ENCODE measurements around the gene GLRX5. TPM values are rescaled to one million over a fixed set of nuclear protein-coding genes. Genes with fewer than 3 reads are reported as not detected.
A peak's percentile ranks its signal among the peaks of the same experiment; 100 is the strongest.

GLRX5 gene
- polyA plus RNA-seq, 2 of the 4 experiments (the other 2 are of a cell fraction), result 51.2 to 73.2 TPM

DNA sequence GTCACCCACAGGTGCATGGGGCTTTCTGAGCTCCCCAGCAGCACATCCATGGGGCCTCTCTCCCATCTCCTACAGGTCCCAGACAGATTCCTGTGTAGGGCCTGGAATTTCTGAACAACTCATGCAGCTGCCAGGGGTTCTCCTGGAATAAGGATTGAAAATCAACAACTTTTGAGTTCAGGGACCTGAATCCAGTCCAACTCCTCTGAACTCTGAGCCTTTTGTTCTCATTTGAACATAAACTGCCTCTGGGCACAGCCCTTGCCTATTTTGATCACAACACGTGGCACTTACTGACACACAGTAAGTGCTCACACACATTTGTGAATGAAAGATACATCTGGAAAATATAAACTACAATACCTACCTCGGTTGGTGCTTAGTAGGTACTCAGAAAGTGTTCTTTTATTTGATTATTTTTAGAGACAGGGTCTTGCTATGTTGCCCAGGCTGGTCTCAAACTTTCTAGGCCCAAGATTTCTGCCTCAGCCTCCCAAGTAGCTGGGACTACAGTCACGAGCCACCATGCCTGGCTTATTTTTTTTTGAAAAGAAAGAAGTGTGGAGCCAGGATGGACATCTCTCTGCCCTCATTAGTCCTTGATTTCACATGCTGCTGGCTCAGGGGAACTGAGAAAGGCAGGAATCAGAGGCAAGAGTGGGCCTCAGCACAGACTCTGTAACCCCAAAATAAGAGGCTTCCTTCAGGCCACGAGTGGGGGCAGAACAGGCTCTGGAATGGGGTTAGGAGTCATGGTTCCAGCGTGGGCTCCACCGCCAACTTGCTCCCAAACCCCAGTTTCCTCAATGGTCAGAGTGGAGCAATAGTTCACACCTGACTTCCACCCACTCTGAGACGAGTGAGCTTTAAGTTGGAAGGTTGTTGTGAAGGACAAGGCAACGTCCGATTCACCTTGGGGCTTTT is 45.4 kb upstream of the GLRX5 start:
- DNase-seq (ENCODE audit: low read depth in 1 of 2, low spot score in 1 of 2) (no peak), FAIRE-seq (no peak), ATAC-seq (no peak)
- Histone ChIP-seq H3K4me1 (peaks cover 6% of the 10 kb centered on the region; the same call in 1 of the 3 replicates), H3K27ac (no peak overlapping the region), H3K9me3 (no peaks in the 10 kb centered on the region), H3K4me2 (no peak overlapping the region), H3K4me3 (no peak overlapping the region)
- ChIA-PET CTCF (interaction anchor here (1.4 kb wide), 2 partner anchors 38 to 47 kb away, joined by 4 to 5 read pairs; no protein-coding TSS in a partner anchor), POLR2A (no interaction called here)
- WGBS (ENCODE audit: missing lambda C conversion rate), result 63% methylated on average over 9 of the region's 9 CpGs
- TF ChIP-seq MYC (IDR thresholded peaks at IDR 0.05; ENCODE audit: borderline replicate concordance, low read length), result no peak
- TF ChIP-seq RAD21 (conservative IDR thresholded peaks at IDR 0.05 in 1 of 2, IDR thresholded peaks at IDR 0.05 in 1 of 2), result no peak
- no peak for TF ChIP-seq EHF (CRISPR knock-in tag; IDR thresholded peaks at IDR 0.05)
- no peak for TF ChIP-seq RFX5 (IDR thresholded peaks at IDR 0.05)

GRCh38 chr14:95490138-95490509 is 44.7 kb upstream of the GLRX5 start:
- FAIRE-seq (no peak), ATAC-seq (no peak), DNase-seq (ENCODE audit: low read depth in 1 of 2, low spot score in 1 of 2) (no peak)
- Histone ChIP-seq H3K4me3 (no peak overlapping the region), H3K9me3 (no peaks in the 10 kb centered on the region), H3K27ac (no peak overlapping the region), H3K4me1 (peaks cover 6% of the 10 kb centered on the region; the same call in 1 of the 3 replicates), H3K4me2 (no peak overlapping the region)
- POLR2A ChIA-PET, result no interaction called here
- CTCF ChIA-PET, result interaction anchor here (1.4 kb wide), 2 partner anchors 37 to 48 kb away, joined by 4 to 5 read pairs; no protein-coding TSS in a partner anchor
- TF ChIP-seq JUNB (IDR thresholded peaks at IDR 0.05), result no peak
- WGBS (ENCODE audit: missing lambda C conversion rate), result 84% methylated on average over 5 of the region's 5 CpGs

- no peak overlapping the region for H3K27ac ChIP-seq
- no peak for FAIRE-seq
- no peak for ATAC-seq
- no peak overlapping the region for H3K4me3 ChIP-seq
- DNase-seq (ENCODE audit: low read depth in 1 of 2, low spot score in 1 of 2), result peak in 1 of 2 experiments; percentile 36
- peaks cover 6% of the 10 kb centered on the region; the same call in 1 of the 3 replicates for H3K4me1 ChIP-seq
- H3K4me2 ChIP-seq, result peak overlapping the region; percentile 12; the same call in 1 of the 3 replicates
- CTCF ChIA-PET, result interaction anchor here (1.4 kb wide), 2 partner anchors 37 to 48 kb away, joined by 4 to 5 read pairs; no protein-coding TSS in a partner anchor
- 57% methylated on average over 10 of the region's 10 CpGs for WGBS (ENCODE audit: missing lambda C conversion rate)
- no peak for TF ChIP-seq TP53 (CRISPR knock-in tag; IDR thresholded peaks at IDR 0.05)
- TF ChIP-seq ZSCAN20 (CRISPR knock-in tag; IDR thresholded peaks at IDR 0.05), result no peak
- no peak for TF ChIP-seq MAZ (IDR thresholded peaks at IDR 0.05; ENCODE audit: borderline replicate concordance, low read depth, low read length)
- TF ChIP-seq, protein P1, sequence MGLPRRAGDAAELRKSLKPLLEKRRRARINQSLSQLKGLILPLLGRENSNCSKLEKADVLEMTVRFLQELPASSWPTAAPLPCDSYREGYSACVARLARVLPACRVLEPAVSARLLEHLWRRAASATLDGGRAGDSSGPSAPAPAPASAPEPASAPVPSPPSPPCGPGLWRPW (IDR thresholded peaks at IDR 0.05), result no peak
- TF ChIP-seq PBX3 (IDR thresholded peaks at IDR 0.05), result no peak
- TF ChIP-seq JUNB (IDR thresholded peaks at IDR 0.05), result no peak
- TF ChIP-seq HOXB13 (CRISPR knock-in tag; IDR thresholded peaks at IDR 0.05; ENCODE audit: low read depth), result no peak
- no peak for TF ChIP-seq SREBF2 (IDR thresholded peaks at IDR 0.05)
- TF ChIP-seq NFE2L2 (conservative IDR thresholded peaks at IDR 0.05; ENCODE audit: low read length), result no peak
- TF ChIP-seq REST (IDR thresholded peaks at IDR 0.05), result no peak
- TF ChIP-seq, protein P2, sequence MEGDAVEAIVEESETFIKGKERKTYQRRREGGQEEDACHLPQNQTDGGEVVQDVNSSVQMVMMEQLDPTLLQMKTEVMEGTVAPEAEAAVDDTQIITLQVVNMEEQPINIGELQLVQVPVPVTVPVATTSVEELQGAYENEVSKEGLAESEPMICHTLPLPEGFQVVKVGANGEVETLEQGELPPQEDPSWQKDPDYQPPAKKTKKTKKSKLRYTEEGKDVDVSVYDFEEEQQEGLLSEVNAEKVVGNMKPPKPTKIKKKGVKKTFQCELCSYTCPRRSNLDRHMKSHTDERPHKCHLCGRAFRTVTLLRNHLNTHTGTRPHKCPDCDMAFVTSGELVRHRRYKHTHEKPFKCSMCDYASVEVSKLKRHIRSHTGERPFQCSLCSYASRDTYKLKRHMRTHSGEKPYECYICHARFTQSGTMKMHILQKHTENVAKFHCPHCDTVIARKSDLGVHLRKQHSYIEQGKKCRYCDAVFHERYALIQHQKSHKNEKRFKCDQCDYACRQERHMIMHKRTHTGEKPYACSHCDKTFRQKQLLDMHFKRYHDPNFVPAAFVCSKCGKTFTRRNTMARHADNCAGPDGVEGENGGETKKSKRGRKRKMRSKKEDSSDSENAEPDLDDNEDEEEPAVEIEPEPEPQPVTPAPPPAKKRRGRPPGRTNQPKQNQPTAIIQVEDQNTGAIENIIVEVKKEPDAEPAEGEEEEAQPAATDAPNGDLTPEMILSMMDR (IDR thresholded peaks at IDR 0.05), result no peak
- no peak for TF ChIP-seq POLR2AphosphoS2 (conservative IDR thresholded peaks at IDR 0.05; ENCODE audit: low read length)
- no peak for TF ChIP-seq RAD21 (conservative IDR thresholded peaks at IDR 0.05 in 1 of 2, IDR thresholded peaks at IDR 0.05 in 1 of 2)
- no peak for TF ChIP-seq EHMT2 (IDR thresholded peaks at IDR 0.05; ENCODE audit: low read depth)
- no peak for TF ChIP-seq CEBPB (IDR thresholded peaks at IDR 0.05)
- TF ChIP-seq, protein P3, sequence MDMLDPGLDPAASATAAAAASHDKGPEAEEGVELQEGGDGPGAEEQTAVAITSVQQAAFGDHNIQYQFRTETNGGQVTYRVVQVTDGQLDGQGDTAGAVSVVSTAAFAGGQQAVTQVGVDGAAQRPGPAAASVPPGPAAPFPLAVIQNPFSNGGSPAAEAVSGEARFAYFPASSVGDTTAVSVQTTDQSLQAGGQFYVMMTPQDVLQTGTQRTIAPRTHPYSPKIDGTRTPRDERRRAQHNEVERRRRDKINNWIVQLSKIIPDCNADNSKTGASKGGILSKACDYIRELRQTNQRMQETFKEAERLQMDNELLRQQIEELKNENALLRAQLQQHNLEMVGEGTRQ (IDR thresholded peaks at IDR 0.05), result no peak
- POLR2A ChIA-PET, result no interaction called here
- no peaks in the 10 kb centered on the region for H3K9me3 ChIP-seq
Measured at GRCh38 chr14:95490727-95491451, 44.0 kb upstream of the GLRX5 start.
